Chondrocyte (in vitro differentiated cells): ENCODE results near the gene RFX4. TPM values are rescaled to one million over a fixed set of nuclear protein-coding genes. Genes with fewer than 3 reads are reported as not detected.
A peak's percentile ranks its signal among the peaks of the same experiment; 100 is the strongest.

ENCODE experiments used
- DNase-seq: peaks from one replicate; pipeline ENCODE4 v3.0.0; 2021; ENCODE audit warnings: mixed read lengths, low spot score
- H3K27ac Mint-ChIP-seq: one replicate; pipeline ENCODE4 v1.8.0; 2021; ENCODE audit warnings: mild to moderate bottlenecking, moderate library complexity, mixed read lengths; ENCODE audit not compliant: unreplicated experiment
- H3K27me3 Mint-ChIP-seq: 2 replicates; pipeline ENCODE4 v1.8.0; 2021; ENCODE audit warnings: low read depth, mixed read lengths
- H3K36me3 Mint-ChIP-seq: 2 replicates; pipeline ENCODE4 v1.8.0; 2021; ENCODE audit warnings: low read depth, mixed read lengths
- H3K4me1 Mint-ChIP-seq: 2 replicates; pipeline ENCODE4 v1.8.0; 2021; ENCODE audit warnings: low read depth, mild to moderate bottlenecking, mixed read lengths
- H3K4me3 Mint-ChIP-seq: one replicate; pipeline ENCODE4 v1.8.0; 2021; ENCODE audit warnings: mild to moderate bottlenecking, moderate library complexity, mixed read lengths; ENCODE audit not compliant: unreplicated experiment
- H3K9me3 Mint-ChIP-seq: 2 replicates; pipeline ENCODE4 v1.8.0; 2021; ENCODE audit warnings: low read depth, mixed read lengths
- CTCF ChIP-seq: fragments of 200-600 bp; sonication (generic); IDR thresholded peaks from 2 replicates; pipeline ENCODE4 v1.5.0; 2021; ENCODE audit warnings: antibody characterized with exemption, mild to moderate bottlenecking, moderate library complexity
- total RNA-seq: library from RNA; stranded (reverse); gene quantifications from 3 replicates; pipeline ENCODE4 v1.2.1, GENCODE V29; 2021

RFX4 gene
- total RNA-seq, 1 donor from 2014 or later = not detected

- DNase-seq = peak; percentile 97
- no peak for TF ChIP-seq CTCF
- no peaks in the 10 kb centered on the region for H3K27me3 Mint-ChIP-seq
- H3K27ac Mint-ChIP-seq = peak within 1 kb of the TSS; percentile 100
- H3K9me3 Mint-ChIP-seq = no peaks in the 10 kb centered on the region
- H3K4me1 Mint-ChIP-seq = peaks cover 54% of the 10 kb centered on the region
- H3K36me3 Mint-ChIP-seq = no peaks in the 10 kb centered on the region
- peak within 1 kb of the TSS; percentile 93 for H3K4me3 Mint-ChIP-seq
Observed at GRCh38 chr12:106774005-106774807, 191.4 kb downstream of the RFX4 start, which contains the start of gene RIC8B. RIC8B (plus strand) TSS chr12:106774682; CDS start chr12:106774746, 64 bp downstream.

GRCh38 chr12:106774808-106775524, 192.2 kb downstream of the RFX4 start:
- peak overlapping the region; percentile 100 for H3K27ac Mint-ChIP-seq

GRCh38 chr12:106776897-106777296, 194.1 kb downstream of the RFX4 start:
- Mint-ChIP-seq H3K27me3 (no peaks in the 10 kb centered on the region), H3K4me1 (peaks cover 52% of the 10 kb centered on the region), H3K36me3 (no peaks in the 10 kb centered on the region), H3K4me3 (no peak overlapping the region), H3K27ac (no peak overlapping the region), H3K9me3 (no peaks in the 10 kb centered on the region)
- TF ChIP-seq CTCF = no peak
- DNase-seq = no peak

More at GRCh38 chr12:106774808-106775524, 192.2 kb downstream of the RFX4 start:
- Mint-ChIP-seq H3K27me3 (no peaks in the 10 kb centered on the region), H3K36me3 (no peaks in the 10 kb centered on the region), H3K4me3 (peak overlapping the region; percentile 93), H3K4me1 (peaks cover 50% of the 10 kb centered on the region), H3K9me3 (no peaks in the 10 kb centered on the region)
- TF ChIP-seq CTCF = no peak
- DNase-seq = no peak

GRCh38 chr12:106780010-106780631, 197.3 kb downstream of the RFX4 start:
- Mint-ChIP-seq H3K27ac (no peak overlapping the region), H3K9me3 (no peaks in the 10 kb centered on the region), H3K4me3 (no peak overlapping the region), H3K27me3 (no peaks in the 10 kb centered on the region), H3K36me3 (peaks cover 2% of the 10 kb centered on the region), H3K4me1 (peaks cover 31% of the 10 kb centered on the region)
- DNase-seq = no peak
- TF ChIP-seq CTCF = no peak

- DNase-seq = no peak
- Mint-ChIP-seq H3K27me3 (no peaks in the 10 kb centered on the region), H3K27ac (peak overlapping the region; percentile 18), H3K9me3 (no peaks in the 10 kb centered on the region), H3K4me3 (no peak overlapping the region), H3K4me1 (peaks cover 16% of the 10 kb centered on the region), H3K36me3 (peaks cover 6% of the 10 kb centered on the region)
- no peak for TF ChIP-seq CTCF
Observed at GRCh38 chr12:106782619-106783018, 199.8 kb downstream of the RFX4 start.
